Suprapubic skin (tissue), 4 donors: ENCODE data around the gene AFF2. TPM values are rescaled to one million over a fixed set of nuclear protein-coding genes. Genes with fewer than 3 reads are reported as not detected.

ENCODE experiments used
- DNase-seq, 2 donors: peaks; one replicate each; pipeline ENCODE4 v3.0.0-alpha.2; 2019; ENCODE audit warnings: low spot score in 2 of 2
- H3K27ac ChIP-seq: fragments of 200-600 bp; sonication (generic); one replicate; pipeline ENCODE4 v1.5.1; 2019
- H3K27me3 ChIP-seq: fragments of 200-600 bp; sonication (generic); one replicate; pipeline ENCODE4 v1.5.1; 2019
- H3K36me3 ChIP-seq: fragments of 200-600 bp; sonication (generic); one replicate; pipeline ENCODE4 v1.5.1; 2019
- H3K4me1 ChIP-seq: fragments of 200-600 bp; sonication (generic); one replicate; pipeline ENCODE4 v1.5.1; 2019
- H3K4me3 ChIP-seq: fragments of 200-600 bp; sonication (generic); one replicate; pipeline ENCODE4 v1.5.1; 2019; ENCODE audit warnings: mild to moderate bottlenecking
- H3K9me3 ChIP-seq: fragments of 200-600 bp; sonication (generic); one replicate; pipeline ENCODE4 v1.5.1; 2019
- EP300 ChIP-seq: sonication (generic); formaldehyde crosslinking; IDR thresholded peaks from one replicate; pipeline ENCODE4 v1.6.1; 2017; ENCODE audit warnings: antibody characterized with exemption
- POLR2A ChIP-seq, 2 donors: fragments of 450-650 bp; IDR thresholded peaks; one replicate each; pipeline ENCODE4 v1.6.1; 2017; ENCODE audit warnings: antibody characterized with exemption in 2 of 2, mild to moderate bottlenecking in 2 of 2, moderate library complexity in 2 of 2
- POLR2AphosphoS5 ChIP-seq, 3 donors: sonication (generic); formaldehyde crosslinking; IDR thresholded peaks; one replicate each; pipeline ENCODE4 v1.6.1; 2017; ENCODE audit warnings: antibody characterized with exemption in 3 of 3
- WGBS: methylation state at CpG from one replicate; pipeline ENCODE4 v1.1.5; 2018; 5-methylcytosine and 5-hydroxymethylcytosine counted together
- total RNA-seq, 4 donors: library from RNA; depleted of rRNA; stranded (reverse); fragments of >200 nt; gene quantifications; one replicate each; pipeline ENCODE4 v1.1.0, GENCODE V29; 2016
- TF ChIP-seq, protein P1 (sequence below), 2 donors: fragments of 200-600 bp in 1 of 2; fragments of 450-650 bp in 1 of 2; sonication (generic) in 1 of 2; IDR thresholded peaks; one replicate each; pipeline ENCODE4 v1.5.1; 2016 to 2019; ENCODE audit warnings: antibody characterized with exemption in 2 of 2, mild to moderate bottlenecking in 1 of 2, moderate library complexity in 1 of 2

AFF2 gene
- total RNA-seq, 4 donors from 2014 or later = 0.72 to 3.0 (median 1.6) TPM

DNA sequence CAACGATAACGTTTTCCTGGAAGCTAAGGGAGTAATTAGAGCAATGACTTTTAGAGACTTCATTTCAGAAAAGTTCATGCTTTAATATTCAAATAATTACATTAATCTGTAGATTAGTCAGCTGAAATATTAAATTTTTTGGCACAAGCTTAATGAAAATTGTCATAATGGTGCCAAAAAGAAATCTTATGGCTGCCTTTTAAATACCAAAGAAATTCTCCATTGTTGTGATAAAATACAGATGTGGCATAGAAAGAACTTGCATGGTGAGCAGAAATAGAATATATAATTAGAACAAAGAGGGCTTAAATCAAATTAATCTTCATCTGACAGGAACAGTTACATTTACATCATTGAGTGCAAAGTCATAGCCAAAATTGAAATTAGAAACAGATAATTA, 263.5 kb downstream of the AFF2 start:
- H3K4me1 ChIP-seq = no peaks in the 10 kb centered on the region
- no peaks in the 10 kb centered on the region for H3K36me3 ChIP-seq
- 33% methylated on average over 2 of the region's 2 CpGs for WGBS
- H3K27me3 ChIP-seq = no peaks in the 10 kb centered on the region
- DNase-seq = no peak
- TF ChIP-seq, protein P1, sequence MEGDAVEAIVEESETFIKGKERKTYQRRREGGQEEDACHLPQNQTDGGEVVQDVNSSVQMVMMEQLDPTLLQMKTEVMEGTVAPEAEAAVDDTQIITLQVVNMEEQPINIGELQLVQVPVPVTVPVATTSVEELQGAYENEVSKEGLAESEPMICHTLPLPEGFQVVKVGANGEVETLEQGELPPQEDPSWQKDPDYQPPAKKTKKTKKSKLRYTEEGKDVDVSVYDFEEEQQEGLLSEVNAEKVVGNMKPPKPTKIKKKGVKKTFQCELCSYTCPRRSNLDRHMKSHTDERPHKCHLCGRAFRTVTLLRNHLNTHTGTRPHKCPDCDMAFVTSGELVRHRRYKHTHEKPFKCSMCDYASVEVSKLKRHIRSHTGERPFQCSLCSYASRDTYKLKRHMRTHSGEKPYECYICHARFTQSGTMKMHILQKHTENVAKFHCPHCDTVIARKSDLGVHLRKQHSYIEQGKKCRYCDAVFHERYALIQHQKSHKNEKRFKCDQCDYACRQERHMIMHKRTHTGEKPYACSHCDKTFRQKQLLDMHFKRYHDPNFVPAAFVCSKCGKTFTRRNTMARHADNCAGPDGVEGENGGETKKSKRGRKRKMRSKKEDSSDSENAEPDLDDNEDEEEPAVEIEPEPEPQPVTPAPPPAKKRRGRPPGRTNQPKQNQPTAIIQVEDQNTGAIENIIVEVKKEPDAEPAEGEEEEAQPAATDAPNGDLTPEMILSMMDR (IDR thresholded peaks at IDR 0.05) = no peak
- no peak for TF ChIP-seq EP300
- TF ChIP-seq POLR2AphosphoS5 (IDR thresholded peaks at IDR 0.05) = no peak
- no peak for TF ChIP-seq POLR2A (IDR thresholded peaks at IDR 0.05)
- H3K4me3 ChIP-seq = no peak overlapping the region
- H3K9me3 ChIP-seq = no peaks in the 10 kb centered on the region
- H3K27ac ChIP-seq = no peak overlapping the region

DNA sequence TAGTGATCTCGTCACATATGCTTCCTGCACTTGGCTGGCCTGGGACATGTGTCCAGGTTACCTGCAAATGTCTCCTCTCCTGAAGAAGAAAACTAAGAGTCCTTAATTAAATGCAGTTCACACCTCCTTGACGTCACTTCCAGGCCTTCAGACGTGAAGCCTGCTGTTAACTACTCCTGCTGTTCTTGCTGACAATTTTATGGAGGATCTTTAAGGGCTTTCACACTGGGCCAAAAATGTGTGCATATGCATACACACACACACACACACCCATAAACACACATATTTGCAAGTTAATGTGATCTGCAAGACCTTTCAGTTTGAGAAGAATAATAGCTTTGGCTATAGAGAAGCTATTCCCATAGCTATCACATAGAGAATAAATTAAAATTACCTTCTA, 267.9 kb downstream of the AFF2 start:
- DNase-seq = no peak
- no peaks in the 10 kb centered on the region for H3K4me1 ChIP-seq
- no peaks in the 10 kb centered on the region for H3K9me3 ChIP-seq
- no peaks in the 10 kb centered on the region for H3K36me3 ChIP-seq
- H3K27ac ChIP-seq = no peak overlapping the region
- TF ChIP-seq EP300 = no peak
- no peak for TF ChIP-seq POLR2AphosphoS5 (IDR thresholded peaks at IDR 0.05)
- TF ChIP-seq, protein P1 (IDR thresholded peaks at IDR 0.05) = no peak
- no peak for TF ChIP-seq POLR2A (IDR thresholded peaks at IDR 0.05)
- H3K27me3 ChIP-seq = no peaks in the 10 kb centered on the region
- WGBS = 82% methylated on average over 3 of the region's 3 CpGs
- no peak overlapping the region for H3K4me3 ChIP-seq

DNA sequence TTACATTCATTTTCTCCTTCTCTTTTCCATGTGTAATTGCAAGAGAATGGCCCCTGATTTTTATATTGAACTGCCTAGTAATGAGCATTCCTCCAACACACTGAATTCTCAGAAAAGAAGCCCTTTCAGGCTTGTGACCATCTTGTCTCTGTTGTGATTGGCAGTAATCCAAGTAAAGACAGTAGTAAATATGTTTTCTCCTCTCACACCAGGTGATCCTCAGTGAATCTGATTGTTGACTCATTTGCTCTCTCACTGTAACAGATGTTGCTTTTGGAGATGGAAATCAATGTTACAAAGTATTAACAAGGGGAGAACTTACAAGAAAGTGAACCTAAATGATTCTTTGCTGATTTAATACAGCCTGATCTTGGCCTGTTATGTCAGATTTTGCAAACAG, 271.0 kb downstream of the AFF2 start:
- Histone ChIP-seq H3K4me1 (no peaks in the 10 kb centered on the region), H3K36me3 (no peaks in the 10 kb centered on the region), H3K27me3 (no peaks in the 10 kb centered on the region), H3K27ac (no peak overlapping the region), H3K9me3 (no peaks in the 10 kb centered on the region), H3K4me3 (no peak overlapping the region)
- TF ChIP-seq POLR2A (IDR thresholded peaks at IDR 0.05) = no peak
- TF ChIP-seq POLR2AphosphoS5 (IDR thresholded peaks at IDR 0.05) = no peak
- TF ChIP-seq, protein P1 (IDR thresholded peaks at IDR 0.05) = no peak
- no peak for TF ChIP-seq EP300
- DNase-seq = no peak

DNA sequence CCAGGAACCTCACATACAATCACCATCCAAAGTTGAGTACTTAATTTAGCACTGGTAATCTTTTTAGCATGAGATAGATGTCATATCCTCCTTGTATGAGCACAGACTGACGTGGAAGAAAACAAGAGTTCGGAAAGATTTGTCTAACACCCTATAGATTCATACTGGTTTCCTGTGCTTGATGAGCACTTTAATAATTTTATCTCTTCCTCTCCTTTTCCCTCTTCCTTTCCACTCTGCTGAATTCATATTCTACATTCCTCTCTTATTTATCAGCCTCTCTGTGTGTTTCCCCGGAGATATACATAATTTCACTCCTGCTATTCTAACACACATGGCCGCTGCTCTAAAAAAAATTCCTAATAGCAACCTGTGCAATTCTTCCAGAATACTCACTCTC, 273.9 kb downstream of the AFF2 start:
- Histone ChIP-seq H3K4me1 (no peaks in the 10 kb centered on the region), H3K27ac (no peak overlapping the region), H3K9me3 (no peaks in the 10 kb centered on the region), H3K4me3 (no peak overlapping the region), H3K27me3 (no peaks in the 10 kb centered on the region), H3K36me3 (no peaks in the 10 kb centered on the region)
- DNase-seq = no peak
- WGBS = 76% methylated on average over 4 of the region's 4 CpGs
- TF ChIP-seq, protein P1 (IDR thresholded peaks at IDR 0.05) = no peak
- TF ChIP-seq POLR2AphosphoS5 (IDR thresholded peaks at IDR 0.05) (no peak), EP300 (no peak), POLR2A (IDR thresholded peaks at IDR 0.05) (no peak)

DNA sequence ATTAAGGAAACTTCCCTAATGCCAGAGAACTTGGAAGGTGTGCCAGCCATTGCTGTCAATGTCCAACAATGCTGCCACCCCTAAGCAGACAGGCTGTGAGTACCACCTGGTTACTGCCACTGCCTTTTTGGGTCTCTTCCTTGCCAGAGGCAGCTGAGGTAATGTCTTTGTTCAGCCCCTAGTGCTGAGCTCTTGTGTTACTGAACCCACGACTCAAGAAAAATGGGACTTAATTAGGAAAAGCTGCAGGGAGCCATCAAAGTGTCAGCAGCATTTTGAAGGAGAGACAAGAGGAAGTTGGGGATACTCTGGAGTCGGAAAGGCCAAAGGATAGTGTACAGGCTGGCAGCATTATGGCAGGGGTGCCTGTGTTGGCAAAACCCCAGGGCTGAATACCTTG, 283.7 kb downstream of the AFF2 start:
- no peaks in the 10 kb centered on the region for H3K9me3 ChIP-seq
- TF ChIP-seq, protein P1 (IDR thresholded peaks at IDR 0.05) = no peak
- TF ChIP-seq POLR2A (IDR thresholded peaks at IDR 0.05) (no peak), POLR2AphosphoS5 (IDR thresholded peaks at IDR 0.05) (no peak), EP300 (no peak)
- no peak overlapping the region for H3K4me3 ChIP-seq
- no peak for DNase-seq
- H3K4me1 ChIP-seq = no peaks in the 10 kb centered on the region
- 50% methylated on average over 2 of the region's 2 CpGs for WGBS
- H3K27ac ChIP-seq = no peak overlapping the region
- no peaks in the 10 kb centered on the region for H3K36me3 ChIP-seq
- no peaks in the 10 kb centered on the region for H3K27me3 ChIP-seq
